ENCODE data around the gene SLC35F3. TPM values are rescaled to one million over a fixed set of nuclear protein-coding genes. Genes with fewer than 3 reads are reported as not detected.

SLC35F3 gene
- total and polyA plus RNA-seq, 2 experiments from 2014 or later: 1.0 to 3.2 TPM

DNA sequence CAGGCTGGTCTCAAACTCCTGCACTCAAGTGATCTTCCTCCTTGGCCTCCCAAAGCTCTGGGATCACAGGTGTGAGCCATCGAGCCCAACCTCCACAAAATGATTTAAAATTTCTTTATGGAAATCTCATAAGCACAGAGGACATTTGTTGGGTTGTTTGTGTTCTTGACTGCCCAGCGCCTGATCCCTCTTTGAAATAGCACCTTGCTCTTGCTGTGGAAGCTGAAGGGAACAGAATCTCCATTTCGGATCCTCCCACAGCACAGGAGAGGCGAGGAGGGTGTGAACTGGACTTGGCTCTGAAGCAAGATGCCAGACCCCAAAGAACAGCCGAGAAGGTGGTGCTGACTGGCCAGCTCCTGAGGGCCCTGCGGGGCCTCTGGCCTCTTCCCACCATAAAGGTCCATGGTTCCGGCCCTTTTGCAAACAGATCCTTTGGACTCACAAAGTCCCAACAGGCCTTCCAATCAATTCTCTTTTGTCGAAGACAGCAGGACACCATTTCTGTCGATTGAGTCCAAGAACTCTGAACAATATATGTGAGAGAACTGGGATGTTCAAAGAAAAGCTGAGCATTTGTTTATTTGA, 423.2 kb downstream of the SLC35F3 start (continued):
- TF ChIP-seq EZH2 (IDR thresholded peaks at IDR 0.05; ENCODE audit: low read depth, unreplicated experiment) (no peak), CREB1 (CRISPR knock-in tag; IDR thresholded peaks at IDR 0.05; ENCODE audit: low read depth) (no peak), JUNB (IDR thresholded peaks at IDR 0.05; ENCODE audit: unreplicated experiment) (no peak), ZNF331 (CRISPR knock-in tag; IDR thresholded peaks at IDR 0.05; ENCODE audit: low read depth) (no peak), EZH2phosphoT487 (IDR thresholded peaks at IDR 0.05; ENCODE audit: unreplicated experiment) (no peak), POLR2AphosphoS5 (IDR thresholded peaks at IDR 0.05; ENCODE audit: low read depth) (no peak), STAT1 (IDR thresholded peaks at IDR 0.05; ENCODE audit: unreplicated experiment) (no peak)
- TF ChIP-seq, protein P1, sequence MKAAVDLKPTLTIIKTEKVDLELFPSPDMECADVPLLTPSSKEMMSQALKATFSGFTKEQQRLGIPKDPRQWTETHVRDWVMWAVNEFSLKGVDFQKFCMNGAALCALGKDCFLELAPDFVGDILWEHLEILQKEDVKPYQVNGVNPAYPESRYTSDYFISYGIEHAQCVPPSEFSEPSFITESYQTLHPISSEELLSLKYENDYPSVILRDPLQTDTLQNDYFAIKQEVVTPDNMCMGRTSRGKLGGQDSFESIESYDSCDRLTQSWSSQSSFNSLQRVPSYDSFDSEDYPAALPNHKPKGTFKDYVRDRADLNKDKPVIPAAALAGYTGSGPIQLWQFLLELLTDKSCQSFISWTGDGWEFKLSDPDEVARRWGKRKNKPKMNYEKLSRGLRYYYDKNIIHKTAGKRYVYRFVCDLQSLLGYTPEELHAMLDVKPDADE (IDR thresholded peaks at IDR 0.05): no peak
- TF ChIP-seq, protein P2, sequence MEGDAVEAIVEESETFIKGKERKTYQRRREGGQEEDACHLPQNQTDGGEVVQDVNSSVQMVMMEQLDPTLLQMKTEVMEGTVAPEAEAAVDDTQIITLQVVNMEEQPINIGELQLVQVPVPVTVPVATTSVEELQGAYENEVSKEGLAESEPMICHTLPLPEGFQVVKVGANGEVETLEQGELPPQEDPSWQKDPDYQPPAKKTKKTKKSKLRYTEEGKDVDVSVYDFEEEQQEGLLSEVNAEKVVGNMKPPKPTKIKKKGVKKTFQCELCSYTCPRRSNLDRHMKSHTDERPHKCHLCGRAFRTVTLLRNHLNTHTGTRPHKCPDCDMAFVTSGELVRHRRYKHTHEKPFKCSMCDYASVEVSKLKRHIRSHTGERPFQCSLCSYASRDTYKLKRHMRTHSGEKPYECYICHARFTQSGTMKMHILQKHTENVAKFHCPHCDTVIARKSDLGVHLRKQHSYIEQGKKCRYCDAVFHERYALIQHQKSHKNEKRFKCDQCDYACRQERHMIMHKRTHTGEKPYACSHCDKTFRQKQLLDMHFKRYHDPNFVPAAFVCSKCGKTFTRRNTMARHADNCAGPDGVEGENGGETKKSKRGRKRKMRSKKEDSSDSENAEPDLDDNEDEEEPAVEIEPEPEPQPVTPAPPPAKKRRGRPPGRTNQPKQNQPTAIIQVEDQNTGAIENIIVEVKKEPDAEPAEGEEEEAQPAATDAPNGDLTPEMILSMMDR (conservative IDR thresholded peaks at IDR 0.05; ENCODE audit: low read depth in 2 of 2): no peak
- TF ChIP-seq, protein P3, sequence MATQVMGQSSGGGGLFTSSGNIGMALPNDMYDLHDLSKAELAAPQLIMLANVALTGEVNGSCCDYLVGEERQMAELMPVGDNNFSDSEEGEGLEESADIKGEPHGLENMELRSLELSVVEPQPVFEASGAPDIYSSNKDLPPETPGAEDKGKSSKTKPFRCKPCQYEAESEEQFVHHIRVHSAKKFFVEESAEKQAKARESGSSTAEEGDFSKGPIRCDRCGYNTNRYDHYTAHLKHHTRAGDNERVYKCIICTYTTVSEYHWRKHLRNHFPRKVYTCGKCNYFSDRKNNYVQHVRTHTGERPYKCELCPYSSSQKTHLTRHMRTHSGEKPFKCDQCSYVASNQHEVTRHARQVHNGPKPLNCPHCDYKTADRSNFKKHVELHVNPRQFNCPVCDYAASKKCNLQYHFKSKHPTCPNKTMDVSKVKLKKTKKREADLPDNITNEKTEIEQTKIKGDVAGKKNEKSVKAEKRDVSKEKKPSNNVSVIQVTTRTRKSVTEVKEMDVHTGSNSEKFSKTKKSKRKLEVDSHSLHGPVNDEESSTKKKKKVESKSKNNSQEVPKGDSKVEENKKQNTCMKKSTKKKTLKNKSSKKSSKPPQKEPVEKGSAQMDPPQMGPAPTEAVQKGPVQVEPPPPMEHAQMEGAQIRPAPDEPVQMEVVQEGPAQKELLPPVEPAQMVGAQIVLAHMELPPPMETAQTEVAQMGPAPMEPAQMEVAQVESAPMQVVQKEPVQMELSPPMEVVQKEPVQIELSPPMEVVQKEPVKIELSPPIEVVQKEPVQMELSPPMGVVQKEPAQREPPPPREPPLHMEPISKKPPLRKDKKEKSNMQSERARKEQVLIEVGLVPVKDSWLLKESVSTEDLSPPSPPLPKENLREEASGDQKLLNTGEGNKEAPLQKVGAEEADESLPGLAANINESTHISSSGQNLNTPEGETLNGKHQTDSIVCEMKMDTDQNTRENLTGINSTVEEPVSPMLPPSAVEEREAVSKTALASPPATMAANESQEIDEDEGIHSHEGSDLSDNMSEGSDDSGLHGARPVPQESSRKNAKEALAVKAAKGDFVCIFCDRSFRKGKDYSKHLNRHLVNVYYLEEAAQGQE (IDR thresholded peaks at IDR 0.05; ENCODE audit: unreplicated experiment): no peak

DNA sequence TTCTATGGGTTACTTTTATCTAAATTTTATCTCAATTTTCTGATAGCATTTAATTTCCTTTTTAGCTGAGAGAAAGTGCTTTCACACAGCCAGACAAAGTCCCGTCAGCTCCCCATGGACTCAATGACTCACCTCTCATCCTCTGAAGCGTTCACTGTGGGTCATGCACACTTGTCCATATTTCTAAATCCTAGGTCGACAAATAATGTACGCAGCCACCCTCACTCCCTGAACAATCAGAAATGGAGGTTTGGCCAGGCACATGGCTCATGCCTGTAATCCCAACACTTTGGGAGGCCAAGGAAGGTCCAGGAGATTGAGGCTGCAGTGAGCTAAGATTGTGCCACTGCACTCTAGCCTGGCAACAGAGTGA, 426.4 kb downstream of the SLC35F3 start:
- Mint-ChIP-seq H3K27ac (no peak overlapping the region), H3K36me3 (ENCODE audit: low read depth) (no peaks in the 10 kb centered on the region), H3K9me3 (peaks cover 4% of the 10 kb centered on the region; the same call in 2 of the 3 replicates), H3K4me1 (peaks cover 15% of the 10 kb centered on the region; the same call in 2 of the 3 replicates), H3K4me3 (no peak overlapping the region), H3K27me3 (ENCODE audit: insufficient read depth, low read depth, poor library complexity) (peaks cover 4% of the 10 kb centered on the region)
- Histone ChIP-seq H3F3A (replicated peaks; ENCODE audit: low read depth) (no peaks in the 10 kb centered on the region), H3K4me3 (no peak overlapping the region), H3K27ac (ENCODE audit: low read depth) (no peak overlapping the region), H3K79me2 (replicated peaks; ENCODE audit: insufficient read depth) (no peaks in the 10 kb centered on the region), H3K4me2 (no peak overlapping the region), H2AFZ (no peak overlapping the region), H3K4me1 (ENCODE audit: insufficient read depth) (no peaks in the 10 kb centered on the region), H3K27me3 (ENCODE audit: insufficient read depth) (peaks cover 3% of the 10 kb centered on the region; the same call in 1 of the 2 replicates), H4K20me1 (replicated peaks; ENCODE audit: insufficient read depth) (no peaks in the 10 kb centered on the region), H3K36me3 (ENCODE audit: insufficient read depth) (no peaks in the 10 kb centered on the region), H3K9me2 (ENCODE audit: insufficient read depth) (no peaks in the 10 kb centered on the region; the same call in 1 of the 2 replicates)
- DNase-seq (ENCODE audit: low spot score): no peak
- no peak for ATAC-seq
- TF ChIP-seq, protein P4, sequence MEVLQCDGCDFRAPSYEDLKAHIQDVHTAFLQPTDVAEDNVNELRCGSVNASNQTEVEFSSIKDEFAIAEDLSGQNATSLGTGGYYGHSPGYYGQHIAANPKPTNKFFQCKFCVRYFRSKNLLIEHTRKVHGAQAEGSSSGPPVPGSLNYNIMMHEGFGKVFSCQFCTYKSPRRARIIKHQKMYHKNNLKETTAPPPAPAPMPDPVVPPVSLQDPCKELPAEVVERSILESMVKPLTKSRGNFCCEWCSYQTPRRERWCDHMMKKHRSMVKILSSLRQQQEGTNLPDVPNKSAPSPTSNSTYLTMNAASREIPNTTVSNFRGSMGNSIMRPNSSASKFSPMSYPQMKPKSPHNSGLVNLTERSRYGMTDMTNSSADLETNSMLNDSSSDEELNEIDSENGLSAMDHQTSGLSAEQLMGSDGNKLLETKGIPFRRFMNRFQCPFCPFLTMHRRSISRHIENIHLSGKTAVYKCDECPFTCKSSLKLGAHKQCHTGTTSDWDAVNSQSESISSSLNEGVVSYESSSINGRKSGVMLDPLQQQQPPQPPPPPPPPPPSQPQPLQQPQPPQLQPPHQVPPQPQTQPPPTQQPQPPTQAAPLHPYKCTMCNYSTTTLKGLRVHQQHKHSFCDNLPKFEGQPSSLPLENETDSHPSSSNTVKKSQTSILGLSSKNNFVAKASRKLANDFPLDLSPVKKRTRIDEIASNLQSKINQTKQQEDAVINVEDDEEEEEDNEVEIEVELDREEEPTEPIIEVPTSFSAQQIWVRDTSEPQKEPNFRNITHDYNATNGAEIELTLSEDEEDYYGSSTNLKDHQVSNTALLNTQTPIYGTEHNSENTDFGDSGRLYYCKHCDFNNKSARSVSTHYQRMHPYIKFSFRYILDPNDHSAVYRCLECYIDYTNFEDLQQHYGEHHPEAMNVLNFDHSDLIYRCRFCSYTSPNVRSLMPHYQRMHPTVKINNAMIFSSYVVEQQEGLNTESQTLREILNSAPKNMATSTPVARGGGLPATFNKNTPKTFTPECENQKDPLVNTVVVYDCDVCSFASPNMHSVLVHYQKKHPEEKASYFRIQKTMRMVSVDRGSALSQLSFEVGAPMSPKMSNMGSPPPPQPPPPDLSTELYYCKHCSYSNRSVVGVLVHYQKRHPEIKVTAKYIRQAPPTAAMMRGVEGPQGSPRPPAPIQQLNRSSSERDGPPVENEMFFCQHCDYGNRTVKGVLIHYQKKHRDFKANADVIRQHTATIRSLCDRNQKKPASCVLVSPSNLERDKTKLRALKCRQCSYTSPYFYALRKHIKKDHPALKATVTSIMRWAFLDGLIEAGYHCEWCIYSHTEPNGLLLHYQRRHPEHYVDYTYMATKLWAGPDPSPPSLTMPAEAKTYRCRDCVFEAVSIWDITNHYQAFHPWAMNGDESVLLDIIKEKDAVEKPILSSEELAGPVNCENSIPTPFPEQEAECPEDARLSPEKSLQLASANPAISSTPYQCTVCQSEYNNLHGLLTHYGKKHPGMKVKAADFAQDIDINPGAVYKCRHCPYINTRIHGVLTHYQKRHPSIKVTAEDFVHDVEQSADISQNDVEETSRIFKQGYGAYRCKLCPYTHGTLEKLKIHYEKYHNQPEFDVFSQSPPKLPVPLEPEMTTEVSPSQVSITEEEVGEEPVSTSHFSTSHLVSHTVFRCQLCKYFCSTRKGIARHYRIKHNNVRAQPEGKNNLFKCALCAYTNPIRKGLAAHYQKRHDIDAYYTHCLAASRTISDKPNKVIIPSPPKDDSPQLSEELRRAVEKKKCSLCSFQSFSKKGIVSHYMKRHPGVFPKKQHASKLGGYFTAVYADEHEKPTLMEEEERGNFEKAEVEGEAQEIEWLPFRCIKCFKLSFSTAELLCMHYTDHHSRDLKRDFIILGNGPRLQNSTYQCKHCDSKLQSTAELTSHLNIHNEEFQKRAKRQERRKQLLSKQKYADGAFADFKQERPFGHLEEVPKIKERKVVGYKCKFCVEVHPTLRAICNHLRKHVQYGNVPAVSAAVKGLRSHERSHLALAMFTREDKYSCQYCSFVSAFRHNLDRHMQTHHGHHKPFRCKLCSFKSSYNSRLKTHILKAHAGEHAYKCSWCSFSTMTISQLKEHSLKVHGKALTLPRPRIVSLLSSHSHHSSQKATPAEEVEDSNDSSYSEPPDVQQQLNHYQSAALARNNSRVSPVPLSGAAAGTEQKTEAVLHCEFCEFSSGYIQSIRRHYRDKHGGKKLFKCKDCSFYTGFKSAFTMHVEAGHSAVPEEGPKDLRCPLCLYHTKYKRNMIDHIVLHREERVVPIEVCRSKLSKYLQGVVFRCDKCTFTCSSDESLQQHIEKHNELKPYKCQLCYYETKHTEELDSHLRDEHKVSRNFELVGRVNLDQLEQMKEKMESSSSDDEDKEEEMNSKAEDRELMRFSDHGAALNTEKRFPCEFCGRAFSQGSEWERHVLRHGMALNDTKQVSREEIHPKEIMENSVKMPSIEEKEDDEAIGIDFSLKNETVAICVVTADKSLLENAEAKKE (CRISPR knock-in tag; IDR thresholded peaks at IDR 0.05): no peak
- TF ChIP-seq JUNB (IDR thresholded peaks at IDR 0.05; ENCODE audit: unreplicated experiment): no peak
- TF ChIP-seq, protein P1 (IDR thresholded peaks at IDR 0.05): no peak
